GM18505 (cell line): ENCODE data around the gene FBLN5.

Experiments used
- ATAC-seq: cut with Tn5 transposase; IDR thresholded peaks from one replicate; pipeline ENCODE4 v1.9.1; 2021; ENCODE audit not compliant: unreplicated experiment
- POLR2A ChIP-seq: IDR thresholded peaks from 4 replicates; pipeline ENCODE4 v1.6.1; 2011; ENCODE audit warnings: borderline replicate concordance; ENCODE audit not compliant: insufficient read depth, insufficient read length; ENCODE audit errors: extremely low read depth

Gene FBLN5, protein sequence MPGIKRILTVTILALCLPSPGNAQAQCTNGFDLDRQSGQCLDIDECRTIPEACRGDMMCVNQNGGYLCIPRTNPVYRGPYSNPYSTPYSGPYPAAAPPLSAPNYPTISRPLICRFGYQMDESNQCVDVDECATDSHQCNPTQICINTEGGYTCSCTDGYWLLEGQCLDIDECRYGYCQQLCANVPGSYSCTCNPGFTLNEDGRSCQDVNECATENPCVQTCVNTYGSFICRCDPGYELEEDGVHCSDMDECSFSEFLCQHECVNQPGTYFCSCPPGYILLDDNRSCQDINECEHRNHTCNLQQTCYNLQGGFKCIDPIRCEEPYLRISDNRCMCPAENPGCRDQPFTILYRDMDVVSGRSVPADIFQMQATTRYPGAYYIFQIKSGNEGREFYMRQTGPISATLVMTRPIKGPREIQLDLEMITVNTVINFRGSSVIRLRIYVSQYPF

DNA sequence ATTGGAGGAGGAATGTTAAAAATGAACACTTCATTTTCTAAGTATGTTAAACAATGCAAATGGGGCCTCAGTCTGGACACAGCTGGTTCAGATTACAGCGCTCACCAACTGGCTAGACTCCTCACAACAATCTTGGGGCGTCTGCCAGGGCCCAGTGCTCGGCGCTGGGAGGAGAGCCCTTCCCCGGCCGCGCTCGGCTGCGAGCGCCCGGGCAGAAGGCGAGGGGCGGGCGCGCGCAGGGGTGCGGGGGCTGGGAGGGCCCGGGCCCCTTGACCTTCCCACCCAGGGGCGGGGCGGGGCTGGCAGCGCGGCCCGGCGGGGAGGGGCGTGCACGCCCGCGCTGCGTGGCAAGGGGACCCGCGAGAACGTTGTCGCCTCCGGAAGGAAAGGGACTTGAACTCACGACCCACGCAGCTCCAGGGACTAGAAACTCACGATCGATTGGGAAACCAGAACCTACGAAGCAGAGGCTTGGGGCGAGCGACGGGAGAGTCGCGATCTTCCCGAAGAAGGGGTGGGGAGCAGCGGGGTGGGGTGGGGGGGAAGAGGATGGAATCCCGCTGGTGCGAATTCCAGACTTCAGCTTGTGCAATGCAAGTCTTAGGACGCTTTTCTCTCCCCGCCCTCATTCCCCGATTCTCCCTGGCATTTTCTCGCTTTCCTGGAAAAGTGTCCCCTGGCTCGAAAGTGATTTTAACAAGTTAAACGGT lies at the start of gene FBLN5:
FBLN5 (minus strand) TSS at position 220 of the 710 bp plus-strand sequence. CDS start 465 bp downstream, outside the sequence.
- TF ChIP-seq POLR2A = no peak
- ATAC-seq = no peak

DNA sequence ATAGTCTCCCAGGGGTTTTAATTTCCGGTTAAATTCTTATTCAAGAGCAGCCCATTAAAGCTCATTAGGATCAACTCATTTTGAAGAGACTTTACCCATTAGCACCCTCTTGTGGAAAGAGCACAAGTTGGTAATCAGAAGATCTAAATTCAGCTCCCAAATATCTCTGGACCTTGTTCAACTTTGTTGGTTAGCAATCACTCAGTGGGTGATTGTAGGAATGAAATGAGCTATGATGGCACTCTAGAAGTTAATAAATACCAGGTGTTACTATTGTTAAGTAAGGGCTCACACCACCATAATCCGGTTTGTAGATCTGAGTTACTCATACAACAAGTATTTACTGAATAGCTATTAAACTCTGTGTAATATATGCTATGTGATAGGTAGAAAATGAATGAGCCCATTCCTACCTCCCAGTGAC lies 49.5 kb upstream of the FBLN5 start:
- no peak for ATAC-seq
- TF ChIP-seq POLR2A = no peak

DNA sequence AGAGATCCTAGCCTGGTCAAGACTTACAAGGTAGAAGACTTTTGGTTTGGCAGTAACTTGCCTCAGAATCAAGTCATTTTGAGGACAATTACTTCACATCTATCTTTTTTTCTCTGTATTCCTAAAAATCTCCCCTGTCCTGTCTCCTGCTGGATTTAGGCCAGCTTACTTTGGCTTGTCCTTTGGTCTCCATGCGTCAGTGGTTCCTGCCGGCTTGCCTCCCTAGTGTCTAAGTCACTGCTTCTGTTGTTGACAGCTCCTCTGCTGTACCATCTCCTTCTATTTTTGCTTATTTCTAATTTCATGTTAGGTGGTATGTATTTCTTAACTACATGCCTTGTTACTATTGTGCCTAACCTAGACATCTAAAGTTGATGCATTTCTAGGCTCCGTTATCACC lies 39.7 kb upstream of the FBLN5 start:
- ATAC-seq = no peak
- TF ChIP-seq POLR2A = no peak

DNA sequence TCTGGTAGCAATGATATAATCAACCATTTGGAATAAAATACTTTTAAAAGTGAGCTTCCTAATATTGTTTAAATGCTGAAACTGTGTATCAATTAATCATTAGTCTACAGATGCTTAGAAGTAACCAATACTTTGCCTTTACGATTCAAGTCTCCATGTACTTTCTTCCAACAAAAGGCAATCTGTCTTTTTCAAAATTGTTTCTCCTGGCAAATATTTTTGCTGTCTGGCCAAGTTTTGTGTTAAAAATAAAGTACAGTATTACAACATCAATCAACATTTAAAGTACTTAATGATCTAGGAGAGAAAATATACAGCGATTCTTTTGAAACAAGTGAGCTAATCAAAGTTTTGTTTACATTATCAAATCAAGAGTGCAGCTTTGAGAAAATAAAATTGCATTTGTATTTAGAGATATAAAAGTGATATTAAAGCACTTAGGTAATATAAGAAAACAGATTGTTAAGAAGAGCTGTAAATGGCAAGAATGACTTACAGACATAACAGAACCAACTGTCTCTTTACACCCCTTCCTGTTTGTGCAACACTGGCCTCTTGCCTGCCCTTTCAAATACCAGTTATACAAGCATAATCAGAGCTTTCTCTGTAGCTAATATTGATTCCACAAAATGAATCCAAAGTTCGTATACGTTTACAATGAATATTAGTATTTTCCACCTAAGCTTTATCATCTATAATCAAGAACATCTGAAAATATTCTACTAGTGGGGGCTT lies 38.2 kb upstream of the FBLN5 start:
- ATAC-seq = no peak
- no peak for TF ChIP-seq POLR2A

DNA sequence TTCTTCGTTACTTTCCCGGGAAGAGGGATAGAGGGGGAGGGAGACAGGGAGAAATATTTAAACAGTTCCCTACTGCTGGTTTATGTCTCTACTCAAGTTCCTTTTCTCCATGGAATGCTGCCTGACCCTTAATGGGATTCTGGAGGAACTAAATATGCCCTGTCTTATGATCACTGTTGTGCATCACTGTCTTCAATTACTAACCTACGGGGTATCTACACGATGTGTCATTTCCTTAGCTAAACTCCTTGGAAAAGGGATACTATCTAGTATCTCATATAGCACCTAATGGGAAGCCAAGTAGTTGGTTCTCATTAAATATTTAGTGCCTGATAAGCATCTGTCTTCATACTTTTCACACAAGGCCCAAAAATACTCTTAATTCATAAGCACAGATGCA lies 37.5 kb upstream of the FBLN5 start:
- TF ChIP-seq POLR2A = no peak
- ATAC-seq = no peak

DNA sequence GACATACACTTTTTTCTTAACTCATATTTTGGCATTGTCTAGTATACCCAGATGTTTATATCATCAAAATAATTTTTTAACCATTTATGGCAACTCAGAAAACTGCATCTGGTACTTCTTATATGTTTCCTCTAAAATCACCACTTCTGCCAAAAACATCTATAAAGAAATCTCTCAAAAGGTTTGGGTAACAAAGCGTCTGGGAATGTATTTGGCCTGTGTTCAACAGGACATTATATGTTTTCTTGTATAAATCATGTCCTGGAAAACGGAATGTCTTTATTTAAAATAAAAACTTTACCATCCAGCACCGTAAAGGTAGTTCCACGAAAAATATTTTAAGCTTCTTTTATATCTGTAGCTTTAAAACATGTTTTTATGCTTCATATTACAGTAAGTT lies 36.1 kb upstream of the FBLN5 start:
- no peak for TF ChIP-seq POLR2A
- ATAC-seq = no peak

DNA sequence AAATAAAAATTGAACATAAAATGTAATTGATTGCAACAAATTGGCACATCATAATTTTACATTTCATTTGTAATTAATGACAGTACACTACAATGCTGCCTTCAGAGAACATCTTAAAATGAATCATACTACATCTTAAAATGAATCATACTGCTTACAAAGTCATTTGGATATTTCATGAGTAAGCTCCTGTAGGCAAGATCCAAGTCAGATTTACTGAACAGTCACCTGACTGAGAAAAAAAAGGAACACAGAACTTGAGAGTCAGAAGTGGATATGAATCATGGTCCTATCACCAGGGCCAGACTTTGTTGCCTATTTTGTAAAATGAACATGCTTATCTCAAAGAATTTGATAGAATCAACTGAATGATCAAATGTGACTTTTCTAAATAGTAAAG lies 32.7 kb upstream of the FBLN5 start:
- ATAC-seq = peak; percentile 55
- no peak for TF ChIP-seq POLR2A

DNA sequence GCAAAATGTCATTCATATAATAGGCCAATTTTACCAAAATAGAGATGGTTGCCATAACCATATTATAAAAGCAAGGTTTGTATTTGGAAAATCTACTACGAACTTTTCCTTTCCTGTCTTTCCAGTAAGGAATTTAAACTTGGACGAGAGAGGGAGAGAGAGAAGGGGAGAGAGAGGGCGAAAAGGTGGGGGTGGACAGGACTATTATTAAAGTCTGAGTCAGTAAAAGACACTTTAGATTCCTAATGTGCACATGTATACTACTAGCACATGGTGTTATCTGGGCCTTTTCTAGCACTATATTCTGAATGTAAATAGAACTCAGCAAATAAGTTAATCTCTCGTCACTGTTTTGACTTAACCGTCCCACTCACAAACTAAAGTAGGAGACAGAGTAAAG lies 30.4 kb upstream of the FBLN5 start:
- no peak for TF ChIP-seq POLR2A
- no peak for ATAC-seq

DNA sequence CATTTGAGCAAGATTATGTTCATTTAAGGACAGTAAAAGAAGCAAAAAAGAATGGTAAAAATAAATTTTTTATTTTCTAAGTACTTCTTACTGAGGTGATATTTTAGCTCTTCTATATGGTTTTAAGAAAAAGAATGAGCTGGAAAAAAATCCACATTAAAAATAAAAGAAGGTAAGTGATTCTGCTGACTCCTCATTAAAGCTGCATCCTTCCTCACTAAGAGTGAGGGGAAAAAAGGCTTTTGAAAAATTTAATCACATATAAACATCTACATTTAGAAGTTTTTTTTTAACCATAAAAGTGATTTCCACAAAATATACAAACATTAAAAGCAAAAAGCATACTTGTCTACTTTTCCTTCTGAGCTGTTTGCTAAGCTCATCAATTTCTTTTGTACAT lies 28.3 kb upstream of the FBLN5 start:
- TF ChIP-seq POLR2A = no peak
- no peak for ATAC-seq

DNA sequence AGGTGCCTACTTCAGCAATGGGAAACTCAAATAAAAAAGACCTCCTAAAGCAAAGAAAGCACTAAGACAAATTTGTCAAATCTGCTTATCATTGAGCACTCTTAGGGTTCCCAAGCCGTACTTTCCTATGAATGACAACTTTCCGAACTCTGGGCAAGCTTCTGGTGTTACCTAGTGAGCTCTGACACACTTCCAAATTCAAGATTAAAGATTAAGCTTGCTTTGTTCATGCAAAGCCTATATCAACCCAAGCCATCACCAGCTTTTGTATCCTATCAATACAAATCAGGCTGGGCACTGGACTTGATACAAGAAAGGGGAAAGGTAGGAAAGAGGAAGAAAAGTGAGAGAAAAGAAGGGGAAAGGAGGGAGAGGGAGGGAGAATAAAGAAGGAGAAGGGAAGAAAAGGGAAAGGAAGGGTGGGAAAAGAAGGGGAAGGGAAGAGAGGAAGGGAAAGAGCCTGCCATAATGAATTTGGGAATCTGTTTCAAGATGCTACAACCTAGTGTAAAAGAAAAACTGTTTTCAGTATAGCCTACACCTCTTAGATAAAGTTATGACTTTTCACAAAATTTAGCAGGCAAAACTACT lies 23.8 kb upstream of the FBLN5 start:
- no peak for ATAC-seq
- TF ChIP-seq POLR2A = no peak

DNA sequence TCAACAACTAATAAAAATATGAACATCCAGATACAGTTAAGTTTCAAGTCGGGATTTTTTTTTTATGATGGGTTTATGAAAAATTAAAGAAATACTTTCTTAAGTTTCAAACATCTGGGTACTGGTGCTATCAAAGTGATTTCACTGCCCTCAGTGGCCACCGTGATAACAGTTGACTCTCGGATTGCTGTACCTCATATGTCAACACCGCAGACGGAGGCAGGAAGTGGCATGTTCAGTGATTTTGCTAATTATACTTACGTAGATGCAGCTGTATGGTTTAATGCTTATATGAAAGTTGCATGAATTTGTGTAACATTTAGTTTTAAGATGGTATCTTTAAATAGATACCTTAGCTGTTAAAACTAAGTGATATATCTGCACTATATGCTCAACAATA lies 20.8 kb upstream of the FBLN5 start:
- no peak for ATAC-seq
- TF ChIP-seq POLR2A = no peak

DNA sequence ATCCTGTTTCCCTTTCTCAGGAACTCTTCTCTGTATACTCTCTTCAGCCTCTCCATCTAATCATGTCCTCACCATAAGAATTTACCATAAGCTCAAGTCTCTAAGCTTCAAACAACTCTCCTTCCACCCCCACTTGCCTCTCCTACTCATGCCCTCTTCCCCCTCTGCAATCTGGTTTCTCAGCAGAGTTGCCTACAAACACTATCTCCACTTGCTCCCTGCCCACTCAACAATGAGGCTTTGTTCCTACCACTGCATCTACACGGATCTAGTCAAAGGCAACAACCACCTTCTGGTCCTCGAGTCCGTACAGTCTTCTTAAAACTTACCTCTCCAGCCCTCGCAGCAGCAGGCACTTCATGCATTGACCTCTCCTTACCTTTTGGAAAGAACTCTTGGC lies 17.2 kb upstream of the FBLN5 start:
- TF ChIP-seq POLR2A = no peak
- ATAC-seq = no peak

DNA sequence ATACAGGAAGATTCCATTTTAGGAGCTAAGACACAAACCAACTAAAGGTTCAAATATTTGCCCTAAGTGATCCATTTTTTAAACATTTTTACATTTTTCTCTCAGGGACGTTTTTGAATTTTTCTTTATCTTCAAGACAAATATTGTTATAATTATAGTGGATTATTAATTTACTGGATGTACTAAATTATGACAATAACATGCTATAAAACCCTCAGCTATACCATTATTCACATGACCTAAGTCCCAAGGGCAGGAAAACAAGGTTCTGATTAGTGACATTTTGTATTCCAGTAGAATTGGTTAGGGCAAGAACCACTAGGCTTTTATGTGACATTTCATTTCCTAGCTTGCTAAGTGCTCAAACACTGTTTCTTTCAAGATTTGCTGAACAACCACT lies 16.5 kb upstream of the FBLN5 start:
- no peak for ATAC-seq
- TF ChIP-seq POLR2A = no peak

DNA sequence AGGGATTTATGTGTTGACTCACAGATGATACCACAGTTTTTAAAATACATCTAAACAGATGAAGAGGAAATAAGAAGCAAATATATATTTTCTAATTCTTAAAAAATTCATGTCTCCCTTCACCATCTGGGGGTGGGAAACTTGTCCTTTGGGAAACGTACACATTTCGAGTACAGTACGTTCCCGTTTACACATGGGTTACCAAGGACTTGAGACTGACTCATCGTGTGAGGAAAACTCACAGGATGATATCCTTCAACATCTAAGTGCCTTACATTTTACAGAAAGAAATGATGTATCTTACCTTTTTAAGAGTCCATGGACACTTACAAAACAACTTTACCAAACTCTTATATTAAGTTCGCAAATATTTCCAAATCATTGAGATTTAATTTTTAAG lies 16.0 kb upstream of the FBLN5 start:
- ATAC-seq = no peak
- no peak for TF ChIP-seq POLR2A
